Effector CD8-positive, alpha-beta T cell (primary cell): Measurements from ENCODE around the gene SCYGR5.
"Not testable (repeated sequence)": the region's sequence is repeated elsewhere in the genome, so short reads cannot be mapped to it uniquely, and the experiment has no call there.

Experiments
- DNase-seq: peaks from one replicate; lab custom pipeline; 2025; lab: John Stamatoyannopoulos, UW
- total RNA-seq, 4 experiments: gene quantifications; one replicate each; lab custom pipeline; 2026; lab: John Stamatoyannopoulos, UW

SCYGR5 gene
- total RNA-seq: 0 reads per million in 4 experiments

- not testable (repeated sequence) for DNase-seq
Observed at GRCh38 chr2:227666631-227667170, at the start of gene SCYGR5. Gene SCYGR5 (plus strand): TSS chr2:227666804. CDS start chr2:227666804, 0 bp downstream.

- no peak for DNase-seq
Observed at GRCh38 chr2:227617316-227618230, 49.0 kb upstream of the SCYGR5 start, which contains the start of gene SCYGR4. Gene SCYGR4 (plus strand): TSS chr2:227617498. CDS start chr2:227617498, 0 bp downstream.

GRCh38 chr2:227623226-227623625, 43.4 kb upstream of the SCYGR5 start:
- no peak for DNase-seq

GRCh38 chr2:227625420-227625819, 41.2 kb upstream of the SCYGR5 start:
- no peak for DNase-seq

DNA sequence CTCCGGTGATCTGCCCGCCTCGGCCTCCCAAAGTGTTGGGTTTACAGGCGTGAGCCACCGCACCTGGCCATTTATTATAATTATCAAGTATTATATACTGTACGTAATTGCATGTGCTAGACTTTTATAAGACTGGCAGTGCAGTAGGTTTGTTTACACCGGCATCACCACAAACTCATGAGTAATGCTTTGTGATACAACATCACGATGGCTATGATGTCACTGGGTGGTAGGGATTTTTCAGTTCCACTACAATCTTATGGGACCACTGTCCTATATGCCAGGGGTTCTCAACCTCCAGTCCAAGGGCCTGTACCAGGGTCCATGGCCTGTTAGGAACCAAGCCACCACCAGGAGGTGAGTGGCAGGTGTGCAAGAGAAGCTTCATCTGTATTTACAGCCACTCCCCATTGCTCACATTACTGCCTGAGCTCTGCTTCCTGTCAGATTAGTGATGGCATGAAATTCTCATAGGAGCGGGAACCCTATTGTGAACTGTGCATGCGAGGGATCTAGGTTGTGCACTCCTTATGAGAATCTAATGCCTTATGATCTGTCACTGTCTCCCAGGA, 39.9 kb upstream of the SCYGR5 start:
- no peak for DNase-seq

DNA sequence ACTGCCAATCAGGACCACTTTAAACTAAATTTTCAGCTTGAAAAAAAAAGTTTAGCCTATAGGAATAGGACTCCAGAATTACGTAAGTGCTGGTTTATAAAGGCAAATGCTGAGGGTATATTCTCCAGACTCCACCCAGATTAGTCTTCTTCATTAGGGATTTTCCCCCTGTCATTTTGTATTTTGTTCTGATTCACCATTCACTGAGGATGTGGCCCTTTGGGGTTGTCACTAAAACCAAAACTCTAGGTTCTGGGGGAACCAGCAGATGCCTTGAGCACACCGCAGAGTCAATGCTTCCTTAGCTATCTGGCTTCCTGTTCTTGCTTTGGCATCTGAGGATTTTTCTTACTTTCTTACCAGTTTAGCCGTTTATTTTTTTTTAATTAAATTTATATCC, 38.8 kb upstream of the SCYGR5 start:
- DNase-seq: no peak

DNA sequence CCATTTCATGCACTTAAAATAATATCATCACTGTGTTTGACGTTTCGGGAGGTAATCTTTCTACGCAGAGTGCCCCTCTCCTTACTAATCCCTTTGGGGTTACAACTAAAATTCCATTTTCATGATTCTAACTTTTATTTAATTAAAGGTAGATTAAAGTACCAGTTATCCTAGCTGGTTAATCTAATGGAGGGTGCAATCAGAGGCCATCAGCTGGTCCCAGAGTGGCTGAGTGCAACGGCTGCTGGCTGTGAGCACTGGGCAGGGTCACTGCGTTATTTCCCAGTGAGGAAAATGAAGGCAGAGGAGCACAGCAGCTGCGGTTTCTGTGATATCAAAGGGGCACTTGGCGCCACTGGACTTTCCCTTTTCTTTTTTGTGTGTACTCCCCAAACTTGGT, 37.2 kb upstream of the SCYGR5 start:
- DNase-seq: no peak

- DNase-seq: no peak
Observed at GRCh38 chr2:227630322-227630721, 36.3 kb upstream of the SCYGR5 start.

DNA sequence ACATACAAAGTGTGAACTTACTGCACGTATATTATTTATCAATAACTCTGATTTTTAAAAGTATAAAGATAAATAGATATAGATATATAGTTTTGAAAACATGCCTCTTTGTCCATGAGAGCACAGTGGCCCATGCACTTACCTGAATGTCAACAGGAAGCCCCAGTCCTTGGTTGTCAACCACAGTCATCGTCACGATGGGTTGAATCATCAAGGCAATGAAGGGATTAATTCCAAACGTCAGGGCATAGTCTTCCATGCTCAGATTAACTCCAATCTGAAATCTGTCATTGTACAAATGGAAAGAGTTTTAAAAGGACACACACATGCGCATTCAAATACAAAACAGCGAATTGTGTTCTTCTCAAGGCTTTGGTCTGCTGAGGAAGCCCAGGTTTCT, 33.8 kb upstream of the SCYGR5 start:
- no peak for DNase-seq

DNA sequence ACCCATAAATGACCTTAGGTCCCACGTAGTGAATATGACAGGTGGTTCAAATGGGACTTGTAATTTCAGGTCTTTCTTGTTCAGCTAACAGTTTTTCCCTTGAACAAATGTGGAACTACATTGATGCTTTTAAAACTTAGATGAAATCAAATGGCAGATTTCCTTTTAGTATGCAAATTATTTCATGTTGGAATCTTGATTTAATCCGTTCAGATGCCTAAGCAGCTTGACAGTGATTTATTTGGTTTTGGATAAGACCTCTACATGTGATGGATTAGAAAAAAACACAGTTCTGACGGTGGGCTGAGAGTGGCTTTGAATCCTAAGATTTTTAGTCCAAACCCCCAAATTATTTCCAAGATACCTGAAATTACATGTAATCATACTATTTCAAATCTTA, 32.4 kb upstream of the SCYGR5 start:
- no peak for DNase-seq

- DNase-seq: no peak
Observed at GRCh38 chr2:227642656-227643055, 23.9 kb upstream of the SCYGR5 start.

GRCh38 chr2:227643990-227644551, 22.5 kb upstream of the SCYGR5 start:
- no peak for DNase-seq

- no peak for DNase-seq
Observed at GRCh38 chr2:227653419-227653818, 13.2 kb upstream of the SCYGR5 start.

DNA sequence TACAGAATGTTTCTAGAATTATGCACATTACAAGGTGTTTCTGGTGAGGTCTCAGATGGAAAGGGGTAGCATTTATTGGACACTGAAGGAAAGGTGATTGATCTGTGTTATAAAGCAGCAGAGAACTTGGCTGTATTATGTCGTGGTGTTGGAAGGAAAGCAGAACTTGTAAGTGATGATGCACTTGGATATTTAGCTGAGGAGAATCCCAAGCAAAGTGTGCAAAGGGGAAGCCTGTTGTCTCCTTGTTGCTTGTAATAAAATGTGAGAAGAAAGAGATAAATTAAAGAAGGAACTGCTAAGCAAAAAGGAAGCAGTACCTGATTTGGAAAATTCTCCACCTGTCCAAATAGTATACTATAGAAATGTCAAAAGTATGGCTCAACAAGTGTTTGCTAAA, 12.2 kb upstream of the SCYGR5 start:
- no peak for DNase-seq

- no peak for DNase-seq
Observed at GRCh38 chr2:227655454-227655853, 11.2 kb upstream of the SCYGR5 start.

GRCh38 chr2:227657199-227657845, 9.3 kb upstream of the SCYGR5 start:
- no peak for DNase-seq

DNA sequence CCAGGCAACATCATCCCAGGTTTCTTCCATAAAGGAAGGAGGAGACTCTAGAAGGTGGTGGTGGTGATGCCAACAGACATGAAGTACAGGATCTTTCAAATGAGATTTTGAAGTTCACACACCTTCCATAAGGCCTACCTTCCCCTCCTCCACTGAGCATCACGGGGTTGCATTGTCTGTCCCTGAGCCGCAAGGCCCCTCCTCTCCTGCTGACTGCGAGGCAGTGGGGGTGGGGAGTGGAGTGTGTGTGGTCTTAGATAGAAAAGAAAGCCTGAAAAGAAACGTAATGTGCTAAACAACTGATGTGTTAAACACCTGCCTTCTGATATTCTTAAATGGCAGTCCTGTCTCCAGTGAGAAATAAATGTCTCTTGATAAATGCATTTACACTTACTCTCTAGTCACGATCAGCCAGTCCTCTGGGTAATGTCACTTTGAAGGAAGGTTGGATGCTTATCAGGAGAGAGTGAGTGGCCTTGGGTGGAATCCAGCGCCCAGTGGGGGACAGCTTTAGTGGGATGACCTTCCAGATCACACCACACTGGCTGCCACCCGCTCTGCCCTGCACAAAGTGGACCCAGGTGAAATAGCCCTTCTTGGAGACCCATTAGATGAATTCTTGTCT, 5.5 kb upstream of the SCYGR5 start:
- DNase-seq: no peak

DNA sequence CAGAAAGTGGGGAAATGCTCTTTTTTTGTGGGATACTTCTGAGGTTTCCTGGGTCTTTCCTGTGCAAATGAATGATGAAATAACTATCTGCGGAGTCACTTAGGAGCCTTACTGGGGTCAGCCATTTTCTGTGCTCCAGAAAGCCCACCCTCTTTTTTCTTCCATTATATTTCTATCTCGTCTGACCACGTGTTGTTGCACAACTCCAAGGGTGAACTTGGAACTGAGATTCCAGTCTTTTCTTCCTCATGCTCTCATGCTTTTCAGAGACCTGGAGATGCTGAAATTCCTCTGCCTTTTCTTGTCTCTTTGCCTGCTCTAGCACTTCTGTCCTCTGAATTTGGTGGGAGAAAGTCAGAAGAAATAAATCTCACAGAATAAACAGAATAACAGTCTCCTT, 4.8 kb upstream of the SCYGR5 start:
- no peak for DNase-seq

DNA sequence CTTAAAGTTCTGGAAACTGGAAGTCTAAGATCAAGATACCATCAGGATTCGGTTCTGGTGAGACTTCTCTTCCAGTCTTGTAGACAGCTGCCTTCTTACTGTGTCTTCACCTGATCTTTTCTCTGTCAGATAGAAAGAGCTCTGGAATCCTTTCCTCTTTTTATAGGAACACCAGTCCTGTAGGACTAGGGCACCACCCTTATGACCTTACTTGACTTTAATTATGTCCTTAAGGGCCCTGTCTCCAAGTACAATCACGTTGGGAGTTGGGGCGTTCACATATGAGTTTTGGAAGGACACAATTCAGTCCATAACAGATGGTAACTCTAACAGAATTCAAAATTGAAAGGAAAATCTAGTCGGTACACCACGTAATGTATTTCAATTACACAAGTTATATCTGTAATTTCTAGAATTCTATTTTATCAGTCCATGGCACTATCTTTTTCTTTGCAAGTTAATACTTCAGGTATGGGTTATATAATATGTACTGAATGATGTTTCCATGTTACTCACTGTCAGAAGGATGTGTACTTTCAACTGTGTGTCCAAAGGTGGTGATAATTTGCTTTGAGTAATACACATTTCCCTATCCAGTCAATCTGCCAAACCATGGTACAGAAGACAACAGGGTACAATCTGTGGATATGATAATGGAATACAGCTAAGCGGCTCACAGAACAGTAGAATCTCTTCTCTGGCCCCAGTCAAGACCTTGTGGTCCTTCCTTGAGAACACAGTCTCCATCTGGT, 1.2 kb upstream of the SCYGR5 start:
- DNase-seq: no peak

DNA sequence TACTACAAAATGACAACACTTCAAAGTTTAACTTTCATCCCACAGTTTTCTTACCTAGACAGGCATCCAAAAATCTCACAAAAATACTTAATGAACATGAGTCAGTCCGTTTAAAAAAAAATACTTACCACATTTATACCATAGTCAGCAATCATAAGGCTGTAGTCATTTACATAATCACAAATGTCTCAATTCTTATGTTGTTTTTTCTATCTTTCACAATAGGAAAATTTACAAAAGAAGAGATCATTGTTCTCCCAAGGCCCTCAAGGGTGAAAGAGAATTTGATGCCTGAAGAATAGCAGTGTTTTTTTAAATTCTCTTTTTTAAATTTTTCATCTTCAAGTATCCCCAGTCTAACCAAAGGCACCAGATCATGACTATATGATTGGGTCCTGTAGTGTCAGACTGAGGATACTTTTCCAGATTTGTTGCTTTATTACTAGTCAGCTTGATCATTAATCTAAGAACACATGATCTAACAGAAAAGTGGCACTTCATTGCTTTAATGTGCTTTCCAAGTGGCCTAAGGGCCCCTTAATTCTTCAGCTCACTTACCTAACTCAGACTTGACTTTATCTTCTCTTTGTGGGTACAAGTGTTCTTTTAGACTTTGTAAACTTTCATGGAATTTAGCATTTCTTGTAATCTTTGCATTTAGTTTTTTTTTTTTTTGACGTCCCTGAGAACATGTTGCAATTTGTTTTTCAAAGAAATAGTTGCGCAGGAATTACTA, 4.7 kb downstream of the SCYGR5 start:
- no peak for DNase-seq
